GM12891 (cell line): ENCODE measurements around the gene TPST1.
"Not testable (repeated sequence)": the region's sequence is repeated elsewhere in the genome, so short reads cannot be mapped to it uniquely, and the experiment has no call there.

ENCODE experiments used
- PAX5 ChIP-seq: IDR thresholded peaks from 2 replicates; pipeline ENCODE4 v1.6.1; 2011; ENCODE audit warnings: low read length, moderate library complexity, mild to moderate bottlenecking; ENCODE audit not compliant: insufficient read depth, severe bottlenecking
- POLR2A ChIP-seq: IDR thresholded peaks from 2 replicates; pipeline ENCODE4 v1.6.1; 2011; ENCODE audit warnings: low read depth, low read length, control low read depth
- POLR2AphosphoS5 ChIP-seq: IDR thresholded peaks from 2 replicates; pipeline ENCODE4 v1.6.1; 2011; ENCODE audit warnings: low read depth, low read length, control low read depth
- POU2F2 ChIP-seq: IDR thresholded peaks from 2 replicates; pipeline ENCODE4 v1.6.1; 2011; ENCODE audit warnings: low read depth, mild to moderate bottlenecking, control low read depth, low read length, moderate library complexity
- SPI1 ChIP-seq: IDR thresholded peaks from 2 replicates; pipeline ENCODE4 v1.6.1; 2011; ENCODE audit warnings: low read depth, low read length, control low read depth
- TAF1 ChIP-seq: IDR thresholded peaks from 2 replicates; pipeline ENCODE4 v1.6.1; 2011; ENCODE audit warnings: low read depth, low read length, control low read depth

GRCh38 chr7:66385191-66385905, 180.2 kb downstream of the TPST1 start:
- not testable (repeated sequence) for TF ChIP-seq POLR2AphosphoS5, POLR2A, TAF1, SPI1, PAX5, POU2F2
